Measurements from ENCODE around the gene CCDC89.

- TF ChIP-seq, protein P1, sequence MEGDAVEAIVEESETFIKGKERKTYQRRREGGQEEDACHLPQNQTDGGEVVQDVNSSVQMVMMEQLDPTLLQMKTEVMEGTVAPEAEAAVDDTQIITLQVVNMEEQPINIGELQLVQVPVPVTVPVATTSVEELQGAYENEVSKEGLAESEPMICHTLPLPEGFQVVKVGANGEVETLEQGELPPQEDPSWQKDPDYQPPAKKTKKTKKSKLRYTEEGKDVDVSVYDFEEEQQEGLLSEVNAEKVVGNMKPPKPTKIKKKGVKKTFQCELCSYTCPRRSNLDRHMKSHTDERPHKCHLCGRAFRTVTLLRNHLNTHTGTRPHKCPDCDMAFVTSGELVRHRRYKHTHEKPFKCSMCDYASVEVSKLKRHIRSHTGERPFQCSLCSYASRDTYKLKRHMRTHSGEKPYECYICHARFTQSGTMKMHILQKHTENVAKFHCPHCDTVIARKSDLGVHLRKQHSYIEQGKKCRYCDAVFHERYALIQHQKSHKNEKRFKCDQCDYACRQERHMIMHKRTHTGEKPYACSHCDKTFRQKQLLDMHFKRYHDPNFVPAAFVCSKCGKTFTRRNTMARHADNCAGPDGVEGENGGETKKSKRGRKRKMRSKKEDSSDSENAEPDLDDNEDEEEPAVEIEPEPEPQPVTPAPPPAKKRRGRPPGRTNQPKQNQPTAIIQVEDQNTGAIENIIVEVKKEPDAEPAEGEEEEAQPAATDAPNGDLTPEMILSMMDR (IDR thresholded peaks at IDR 0.05) = no peak
- no peak for TF ChIP-seq POLR2A (IDR thresholded peaks at IDR 0.05)
- TF ChIP-seq EP300 (IDR thresholded peaks at IDR 0.05) = no peak
- no peak for TF ChIP-seq POLR2AphosphoS5 (IDR thresholded peaks at IDR 0.05)
These were observed 39.7 kb upstream of the CCDC89 start for GRCh38 chr11:85725510-85726258.

Measured in sigmoid colon (tissue), 4 donors.